Hair follicle dermal papilla cell (primary cell): Measurements from ENCODE around the gene DENR. TPM values are rescaled to one million over a fixed set of nuclear protein-coding genes. Genes with fewer than 3 reads are reported as not detected.

ENCODE experiments used
- small RNA-seq: library from RNA; depleted of rRNA; stranded (forward); fragments of <200 nt; gene quantifications from one replicate; pipeline ENCODE3, GENCODE V24; 2012
- total RNA-seq: library from RNA; depleted of rRNA; stranded (reverse); fragments of >200 nt; gene quantifications from 2 replicates; pipeline ENCODE4 v1.2.3, GENCODE V29; 2012

Gene DENR
- total RNA-seq, result 29.4 and 36.8 TPM in 2 replicates

GRCh38 chr12:122752464-122753318 lies at the start of gene DENR:
TSS of gene DENR (plus strand) at chr12:122752824. CDS start at chr12:122753702, 878 bp downstream.

DNA sequence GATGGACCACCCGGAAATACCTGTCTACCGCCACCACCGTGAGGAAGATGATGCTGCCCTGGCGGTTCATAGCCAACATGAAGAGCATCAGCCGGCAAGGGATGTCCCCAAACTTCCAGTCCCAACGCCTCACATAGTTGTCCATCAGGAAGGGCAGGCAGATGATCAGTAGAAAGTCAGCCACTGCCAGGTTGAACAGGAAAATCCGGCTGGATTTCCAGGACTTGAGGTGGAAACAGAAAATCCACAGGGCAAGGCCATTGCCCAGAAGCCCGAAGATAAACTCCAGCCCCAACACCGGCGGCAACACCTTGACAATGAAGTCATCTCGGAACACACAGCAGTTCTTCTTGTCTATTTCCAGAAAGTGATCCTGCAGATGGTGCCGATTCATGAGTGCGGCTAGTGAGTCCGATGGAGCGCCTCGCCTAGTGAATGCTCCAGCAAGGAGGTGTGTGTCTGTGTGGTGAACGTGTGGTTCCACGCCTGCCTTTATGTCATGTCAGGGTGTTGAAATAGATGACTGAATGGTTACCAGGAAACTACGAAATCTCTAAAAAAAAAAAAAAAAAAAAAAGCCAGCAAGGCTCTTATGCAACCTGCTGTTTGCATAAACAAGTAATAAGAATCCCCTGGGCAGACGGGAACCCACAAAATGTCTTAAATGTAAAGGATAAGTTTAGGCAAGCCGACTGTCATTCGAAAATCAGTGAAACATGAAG lies 49.6 kb upstream of the DENR start, which contains the start of gene HCAR2:
HCAR2 (minus strand) TSS at position 468 of the 722 bp plus-strand sequence; CDS start at position 394, 74 bp downstream.

DNA sequence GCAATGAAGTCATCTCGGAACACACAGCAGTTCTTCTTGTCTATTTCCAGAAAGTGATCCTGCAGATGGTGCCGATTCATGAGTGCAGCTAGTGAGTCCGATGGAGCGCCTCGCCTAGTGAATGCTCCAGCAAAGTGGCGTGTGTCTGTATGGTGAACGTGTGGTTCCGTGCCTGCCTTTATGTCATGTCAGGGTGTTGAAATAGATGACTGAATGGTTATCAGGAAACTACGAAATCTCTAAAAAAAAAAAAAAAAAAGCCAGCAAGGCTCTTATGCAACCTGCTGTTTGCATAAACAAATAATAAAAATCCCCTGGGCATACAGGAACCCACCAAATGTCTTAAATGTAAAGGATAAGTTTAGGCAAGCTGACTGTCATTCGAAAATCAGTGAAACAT lies 36.0 kb upstream of the DENR start, which contains the start of gene HCAR3:
HCAR3 (minus strand) TSS at position 154 of the 400 bp plus-strand sequence; CDS start at position 80, 74 bp downstream.

GRCh38 chr12:122730215-122731014 lies 22.2 kb upstream of the DENR start, which contains the start of gene HCAR1:
TSS of gene HCAR1 (minus strand) at chr12:122730844. CDS start at chr12:122730339, 505 bp downstream.

Small RNA genes within 50 kb of the gene (small RNA-seq; reads per million reads assigned to genes)
- gene AC026333.2 (not detected), gene RF00019 (not detected)

Other genes with a start within 250 kb of the DENR start
- 28.8 and 38.3 TPM in 2 replicates for gene RSRC2, start 225.9 kb upstream of the DENR start, total RNA-seq
- 7.3 and 10.5 TPM in 2 replicates for gene KNTC1, start 225.6 kb upstream of the DENR start, total RNA-seq
- not detected in 2 replicates for gene HCAR2, start 49.5 kb upstream of the DENR start, total RNA-seq
- not detected in 2 replicates for gene HCAR3, start 36.0 kb upstream of the DENR start, total RNA-seq
- under 0.01 and 0.16 TPM in 2 replicates for gene HCAR1, start 22.0 kb upstream of the DENR start, total RNA-seq
- 0.49 and 0.65 TPM in 2 replicates for gene CCDC62, start 21.7 kb downstream of the DENR start, total RNA-seq
- gene HIP1R, start 82.6 kb downstream of the DENR start, total RNA-seq, result 7.4 and 8.0 TPM in 2 replicates
- gene VPS37B, start 143.3 kb downstream of the DENR start, total RNA-seq, result 32.3 and 39.1 TPM in 2 replicates
- gene ABCB9, start 213.6 kb downstream of the DENR start, total RNA-seq, result 10.7 and 14.4 TPM in 2 replicates
- gene OGFOD2, start 222.4 kb downstream of the DENR start, total RNA-seq, result 10.4 and 11.3 TPM in 2 replicates
- 70.7 and 104 TPM in 2 replicates for gene ARL6IP4, start 227.9 kb downstream of the DENR start, total RNA-seq